Hepatocyte (in vitro differentiated cells): Measurements from ENCODE around the gene MRPL20.

Source experiments
- EZH2 ChIP-seq: fragments of 200-600 bp; sonication (generic); IDR thresholded peaks from 2 replicates; pipeline ENCODE4 v1.6.1; 2016; ENCODE audit warnings: antibody characterized with exemption, mild to moderate bottlenecking, borderline replicate concordance
- EZH2phosphoT487 ChIP-seq: fragments of 200-600 bp; sonication (generic); IDR thresholded peaks from one replicate; pipeline ENCODE4 v1.6.1; 2018; ENCODE audit warnings: antibody characterized with exemption, mild to moderate bottlenecking, low read depth, moderate library complexity; ENCODE audit not compliant: unreplicated experiment, severe bottlenecking
- TF ChIP-seq, protein P1 (sequence below): fragments of 200-600 bp; sonication (generic); IDR thresholded peaks from 2 replicates; pipeline ENCODE4 v1.5.1; 2016; ENCODE audit warnings: antibody characterized with exemption, mild to moderate bottlenecking; ENCODE audit not compliant: poor library complexity

DNA sequence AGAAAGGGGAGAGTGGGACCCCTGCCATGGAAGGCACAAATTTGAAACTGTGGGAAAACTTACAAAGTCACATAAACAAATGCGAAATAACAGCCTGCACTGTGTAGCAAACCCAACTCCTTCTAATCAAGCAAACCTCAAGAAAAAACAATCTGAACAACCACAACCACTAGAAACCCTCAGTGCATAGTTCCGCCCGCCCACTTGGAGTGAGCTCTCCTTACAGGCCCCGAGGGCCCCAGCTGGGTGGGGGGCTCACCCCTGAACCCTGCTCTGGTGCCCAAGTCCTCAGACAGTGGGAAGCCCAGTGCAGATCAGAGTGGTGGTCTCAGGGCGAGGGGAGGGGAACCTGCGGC lies 47.8 kb downstream of the MRPL20 start:
- TF ChIP-seq, protein P1, sequence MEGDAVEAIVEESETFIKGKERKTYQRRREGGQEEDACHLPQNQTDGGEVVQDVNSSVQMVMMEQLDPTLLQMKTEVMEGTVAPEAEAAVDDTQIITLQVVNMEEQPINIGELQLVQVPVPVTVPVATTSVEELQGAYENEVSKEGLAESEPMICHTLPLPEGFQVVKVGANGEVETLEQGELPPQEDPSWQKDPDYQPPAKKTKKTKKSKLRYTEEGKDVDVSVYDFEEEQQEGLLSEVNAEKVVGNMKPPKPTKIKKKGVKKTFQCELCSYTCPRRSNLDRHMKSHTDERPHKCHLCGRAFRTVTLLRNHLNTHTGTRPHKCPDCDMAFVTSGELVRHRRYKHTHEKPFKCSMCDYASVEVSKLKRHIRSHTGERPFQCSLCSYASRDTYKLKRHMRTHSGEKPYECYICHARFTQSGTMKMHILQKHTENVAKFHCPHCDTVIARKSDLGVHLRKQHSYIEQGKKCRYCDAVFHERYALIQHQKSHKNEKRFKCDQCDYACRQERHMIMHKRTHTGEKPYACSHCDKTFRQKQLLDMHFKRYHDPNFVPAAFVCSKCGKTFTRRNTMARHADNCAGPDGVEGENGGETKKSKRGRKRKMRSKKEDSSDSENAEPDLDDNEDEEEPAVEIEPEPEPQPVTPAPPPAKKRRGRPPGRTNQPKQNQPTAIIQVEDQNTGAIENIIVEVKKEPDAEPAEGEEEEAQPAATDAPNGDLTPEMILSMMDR: no peak
- TF ChIP-seq EZH2phosphoT487: no peak
- no peak for TF ChIP-seq EZH2
